Measurements from ENCODE around the gene C1orf122. TPM values are rescaled to one million over a fixed set of nuclear protein-coding genes. Genes with fewer than 3 reads are reported as not detected.

Gene C1orf122
- total RNA-seq, 1 experiment from 2014 or later: 45.9 TPM

DNA sequence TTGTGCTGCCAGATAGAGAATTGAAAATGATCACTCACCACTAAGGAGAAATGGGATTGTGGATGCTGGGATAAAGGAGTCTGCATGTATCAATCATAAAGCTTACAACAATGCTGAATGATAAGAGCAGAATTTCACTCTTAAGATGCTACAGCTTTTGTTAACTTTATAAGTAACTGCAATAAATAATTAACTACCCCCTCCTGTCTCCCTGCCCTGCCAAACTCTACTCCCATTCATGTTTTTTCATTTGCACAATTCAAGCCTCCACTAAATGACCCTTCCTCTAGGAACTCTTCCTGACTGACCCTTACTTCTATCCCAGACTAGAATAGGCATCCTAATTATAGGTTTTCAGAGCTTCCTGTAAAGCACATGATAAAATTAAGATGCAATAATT lies 36.9 kb downstream of the C1orf122 start (continued):
- TF ChIP-seq, protein P1, sequence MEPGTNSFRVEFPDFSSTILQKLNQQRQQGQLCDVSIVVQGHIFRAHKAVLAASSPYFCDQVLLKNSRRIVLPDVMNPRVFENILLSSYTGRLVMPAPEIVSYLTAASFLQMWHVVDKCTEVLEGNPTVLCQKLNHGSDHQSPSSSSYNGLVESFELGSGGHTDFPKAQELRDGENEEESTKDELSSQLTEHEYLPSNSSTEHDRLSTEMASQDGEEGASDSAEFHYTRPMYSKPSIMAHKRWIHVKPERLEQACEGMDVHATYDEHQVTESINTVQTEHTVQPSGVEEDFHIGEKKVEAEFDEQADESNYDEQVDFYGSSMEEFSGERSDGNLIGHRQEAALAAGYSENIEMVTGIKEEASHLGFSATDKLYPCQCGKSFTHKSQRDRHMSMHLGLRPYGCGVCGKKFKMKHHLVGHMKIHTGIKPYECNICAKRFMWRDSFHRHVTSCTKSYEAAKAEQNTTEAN (CRISPR knock-in tag; IDR thresholded peaks at IDR 0.05): no peak

DNA sequence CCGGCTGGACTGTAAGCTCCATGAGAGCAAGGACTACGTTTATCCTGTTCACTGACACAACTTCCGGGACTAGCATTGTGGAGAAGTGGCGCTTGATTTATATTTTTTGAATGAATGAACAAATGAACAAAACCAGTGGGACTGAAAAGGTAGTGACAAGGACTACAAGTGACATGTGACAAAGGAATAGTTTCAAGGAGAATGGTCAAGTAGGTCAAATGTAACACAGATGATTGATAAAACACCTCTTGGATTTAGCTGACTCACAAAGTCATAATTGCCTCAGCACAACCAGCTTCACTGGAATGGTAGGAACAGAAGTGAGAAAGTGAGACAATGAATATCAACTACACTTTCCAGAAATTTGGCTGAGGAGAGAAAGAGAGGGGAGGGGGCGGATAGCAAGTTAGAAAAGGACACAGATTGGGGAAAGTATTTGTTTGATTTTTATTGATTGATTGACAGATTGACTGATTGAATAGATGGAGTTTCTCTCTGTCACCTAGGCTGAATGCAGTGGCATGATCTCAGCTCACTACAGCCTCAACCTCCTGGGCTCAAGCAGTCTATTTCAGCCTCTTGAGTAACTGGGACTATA lies 37.6 kb downstream of the C1orf122 start:
- Mint-ChIP-seq H3K27ac (no peak overlapping the region), H3K27me3 (ENCODE audit: low read depth) (no peaks in the 10 kb centered on the region), H3K4me1 (no peaks in the 10 kb centered on the region), H3K9me3 (no peaks in the 10 kb centered on the region), H3K36me3 (no peaks in the 10 kb centered on the region), H3K4me3 (no peak overlapping the region)
- DNase-seq (ENCODE audit: low spot score) (no peak), ATAC-seq (no peak)
- POLR2A ChIA-PET: interaction anchor here (0.6 kb wide), 1 partner anchor 1132 kb away, joined by 4 read pairs; no protein-coding TSS in a partner anchor
- CTCF ChIA-PET: interaction anchor here (1.3 kb wide), 1 partner anchor 14 kb away, joined by 8 read pairs; the partner anchor contains the start of gene MTF1
- no peak for TF ChIP-seq ZNF138 (CRISPR knock-in tag; conservative IDR thresholded peaks at IDR 0.05)
- TF ChIP-seq NFATC4 (CRISPR knock-in tag; IDR thresholded peaks at IDR 0.05): no peak
- TF ChIP-seq, protein P2, sequence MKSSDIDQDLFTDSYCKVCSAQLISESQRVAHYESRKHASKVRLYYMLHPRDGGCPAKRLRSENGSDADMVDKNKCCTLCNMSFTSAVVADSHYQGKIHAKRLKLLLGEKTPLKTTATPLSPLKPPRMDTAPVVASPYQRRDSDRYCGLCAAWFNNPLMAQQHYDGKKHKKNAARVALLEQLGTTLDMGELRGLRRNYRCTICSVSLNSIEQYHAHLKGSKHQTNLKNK (CRISPR knock-in tag; IDR thresholded peaks at IDR 0.05): no peak
- TF ChIP-seq, protein P3, sequence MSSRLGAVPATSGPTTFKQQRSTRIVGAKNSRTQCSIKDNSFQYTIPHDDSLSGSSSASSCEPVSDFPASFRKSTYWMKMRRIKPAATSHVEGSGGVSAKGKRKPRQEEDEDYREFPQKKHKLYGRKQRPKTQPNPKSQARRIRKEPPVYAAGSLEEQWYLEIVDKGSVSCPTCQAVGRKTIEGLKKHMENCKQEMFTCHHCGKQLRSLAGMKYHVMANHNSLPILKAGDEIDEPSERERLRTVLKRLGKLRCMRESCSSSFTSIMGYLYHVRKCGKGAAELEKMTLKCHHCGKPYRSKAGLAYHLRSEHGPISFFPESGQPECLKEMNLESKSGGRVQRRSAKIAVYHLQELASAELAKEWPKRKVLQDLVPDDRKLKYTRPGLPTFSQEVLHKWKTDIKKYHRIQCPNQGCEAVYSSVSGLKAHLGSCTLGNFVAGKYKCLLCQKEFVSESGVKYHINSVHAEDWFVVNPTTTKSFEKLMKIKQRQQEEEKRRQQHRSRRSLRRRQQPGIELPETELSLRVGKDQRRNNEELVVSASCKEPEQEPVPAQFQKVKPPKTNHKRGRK (CRISPR knock-in tag; IDR thresholded peaks at IDR 0.05; ENCODE audit: borderline replicate concordance): no peak
- TF ChIP-seq, protein P4, sequence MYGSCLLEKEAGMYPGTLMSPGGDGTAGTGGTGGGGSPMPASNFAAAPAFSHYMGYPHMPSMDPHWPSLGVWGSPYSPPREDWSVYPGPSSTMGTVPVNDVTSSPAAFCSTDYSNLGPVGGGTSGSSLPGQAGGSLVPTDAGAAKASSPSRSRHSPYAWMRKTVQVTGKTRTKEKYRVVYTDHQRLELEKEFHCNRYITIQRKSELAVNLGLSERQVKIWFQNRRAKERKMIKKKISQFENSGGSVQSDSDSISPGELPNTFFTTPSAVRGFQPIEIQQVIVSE (CRISPR knock-in tag; IDR thresholded peaks at IDR 0.05; ENCODE audit: borderline replicate concordance): no peak
- no peak for TF ChIP-seq NR1H2 (CRISPR knock-in tag; IDR thresholded peaks at IDR 0.05)
- TF ChIP-seq FOXK1 (CRISPR knock-in tag; IDR thresholded peaks at IDR 0.05): no peak
- no peak for TF ChIP-seq RORB (CRISPR knock-in tag; IDR thresholded peaks at IDR 0.05)
- TF ChIP-seq, protein P5, sequence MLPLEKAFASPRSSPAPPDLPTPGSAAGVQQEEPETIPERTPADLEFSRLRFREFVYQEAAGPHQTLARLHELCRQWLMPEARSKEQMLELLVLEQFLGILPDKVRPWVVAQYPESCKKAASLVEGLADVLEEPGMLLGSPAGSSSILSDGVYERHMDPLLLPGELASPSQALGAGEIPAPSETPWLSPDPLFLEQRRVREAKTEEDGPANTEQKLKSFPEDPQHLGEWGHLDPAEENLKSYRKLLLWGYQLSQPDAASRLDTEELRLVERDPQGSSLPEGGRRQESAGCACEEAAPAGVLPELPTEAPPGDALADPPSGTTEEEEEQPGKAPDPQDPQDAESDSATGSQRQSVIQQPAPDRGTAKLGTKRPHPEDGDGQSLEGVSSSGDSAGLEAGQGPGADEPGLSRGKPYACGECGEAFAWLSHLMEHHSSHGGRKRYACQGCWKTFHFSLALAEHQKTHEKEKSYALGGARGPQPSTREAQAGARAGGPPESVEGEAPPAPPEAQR (CRISPR knock-in tag; IDR thresholded peaks at IDR 0.05): no peak
- TF ChIP-seq ZNF232 (CRISPR knock-in tag; IDR thresholded peaks at IDR 0.05): no peak
- TF ChIP-seq TEAD1 (CRISPR knock-in tag; IDR thresholded peaks at IDR 0.05): no peak
- TF ChIP-seq TEAD4 (CRISPR knock-in tag; IDR thresholded peaks at IDR 0.05): no peak
- no peak for TF ChIP-seq KAT7 (CRISPR knock-in tag; IDR thresholded peaks at IDR 0.05; ENCODE audit: borderline replicate concordance)
- TF ChIP-seq, protein P6, sequence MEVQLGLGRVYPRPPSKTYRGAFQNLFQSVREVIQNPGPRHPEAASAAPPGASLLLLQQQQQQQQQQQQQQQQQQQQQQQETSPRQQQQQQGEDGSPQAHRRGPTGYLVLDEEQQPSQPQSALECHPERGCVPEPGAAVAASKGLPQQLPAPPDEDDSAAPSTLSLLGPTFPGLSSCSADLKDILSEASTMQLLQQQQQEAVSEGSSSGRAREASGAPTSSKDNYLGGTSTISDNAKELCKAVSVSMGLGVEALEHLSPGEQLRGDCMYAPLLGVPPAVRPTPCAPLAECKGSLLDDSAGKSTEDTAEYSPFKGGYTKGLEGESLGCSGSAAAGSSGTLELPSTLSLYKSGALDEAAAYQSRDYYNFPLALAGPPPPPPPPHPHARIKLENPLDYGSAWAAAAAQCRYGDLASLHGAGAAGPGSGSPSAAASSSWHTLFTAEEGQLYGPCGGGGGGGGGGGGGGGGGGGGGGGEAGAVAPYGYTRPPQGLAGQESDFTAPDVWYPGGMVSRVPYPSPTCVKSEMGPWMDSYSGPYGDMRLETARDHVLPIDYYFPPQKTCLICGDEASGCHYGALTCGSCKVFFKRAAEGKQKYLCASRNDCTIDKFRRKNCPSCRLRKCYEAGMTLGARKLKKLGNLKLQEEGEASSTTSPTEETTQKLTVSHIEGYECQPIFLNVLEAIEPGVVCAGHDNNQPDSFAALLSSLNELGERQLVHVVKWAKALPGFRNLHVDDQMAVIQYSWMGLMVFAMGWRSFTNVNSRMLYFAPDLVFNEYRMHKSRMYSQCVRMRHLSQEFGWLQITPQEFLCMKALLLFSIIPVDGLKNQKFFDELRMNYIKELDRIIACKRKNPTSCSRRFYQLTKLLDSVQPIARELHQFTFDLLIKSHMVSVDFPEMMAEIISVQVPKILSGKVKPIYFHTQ (CRISPR knock-in tag; IDR thresholded peaks at IDR 0.05): no peak
- TF ChIP-seq, protein P7, sequence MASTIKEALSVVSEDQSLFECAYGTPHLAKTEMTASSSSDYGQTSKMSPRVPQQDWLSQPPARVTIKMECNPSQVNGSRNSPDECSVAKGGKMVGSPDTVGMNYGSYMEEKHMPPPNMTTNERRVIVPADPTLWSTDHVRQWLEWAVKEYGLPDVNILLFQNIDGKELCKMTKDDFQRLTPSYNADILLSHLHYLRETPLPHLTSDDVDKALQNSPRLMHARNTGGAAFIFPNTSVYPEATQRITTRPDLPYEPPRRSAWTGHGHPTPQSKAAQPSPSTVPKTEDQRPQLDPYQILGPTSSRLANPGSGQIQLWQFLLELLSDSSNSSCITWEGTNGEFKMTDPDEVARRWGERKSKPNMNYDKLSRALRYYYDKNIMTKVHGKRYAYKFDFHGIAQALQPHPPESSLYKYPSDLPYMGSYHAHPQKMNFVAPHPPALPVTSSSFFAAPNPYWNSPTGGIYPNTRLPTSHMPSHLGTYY (CRISPR knock-in tag; IDR thresholded peaks at IDR 0.05): no peak
- TF ChIP-seq, protein P8, sequence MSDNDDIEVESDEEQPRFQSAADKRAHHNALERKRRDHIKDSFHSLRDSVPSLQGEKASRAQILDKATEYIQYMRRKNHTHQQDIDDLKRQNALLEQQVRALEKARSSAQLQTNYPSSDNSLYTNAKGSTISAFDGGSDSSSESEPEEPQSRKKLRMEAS (CRISPR knock-in tag; IDR thresholded peaks at IDR 0.05): no peak
- TF ChIP-seq JUN (CRISPR knock-in tag; IDR thresholded peaks at IDR 0.05): no peak
- TF ChIP-seq, protein P9, sequence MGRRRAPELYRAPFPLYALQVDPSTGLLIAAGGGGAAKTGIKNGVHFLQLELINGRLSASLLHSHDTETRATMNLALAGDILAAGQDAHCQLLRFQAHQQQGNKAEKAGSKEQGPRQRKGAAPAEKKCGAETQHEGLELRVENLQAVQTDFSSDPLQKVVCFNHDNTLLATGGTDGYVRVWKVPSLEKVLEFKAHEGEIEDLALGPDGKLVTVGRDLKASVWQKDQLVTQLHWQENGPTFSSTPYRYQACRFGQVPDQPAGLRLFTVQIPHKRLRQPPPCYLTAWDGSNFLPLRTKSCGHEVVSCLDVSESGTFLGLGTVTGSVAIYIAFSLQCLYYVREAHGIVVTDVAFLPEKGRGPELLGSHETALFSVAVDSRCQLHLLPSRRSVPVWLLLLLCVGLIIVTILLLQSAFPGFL (CRISPR knock-in tag; IDR thresholded peaks at IDR 0.05; ENCODE audit: borderline replicate concordance): no peak
- TF ChIP-seq SP1 (CRISPR knock-in tag; conservative IDR thresholded peaks at IDR 0.05): no peak
- TF ChIP-seq, protein P10, sequence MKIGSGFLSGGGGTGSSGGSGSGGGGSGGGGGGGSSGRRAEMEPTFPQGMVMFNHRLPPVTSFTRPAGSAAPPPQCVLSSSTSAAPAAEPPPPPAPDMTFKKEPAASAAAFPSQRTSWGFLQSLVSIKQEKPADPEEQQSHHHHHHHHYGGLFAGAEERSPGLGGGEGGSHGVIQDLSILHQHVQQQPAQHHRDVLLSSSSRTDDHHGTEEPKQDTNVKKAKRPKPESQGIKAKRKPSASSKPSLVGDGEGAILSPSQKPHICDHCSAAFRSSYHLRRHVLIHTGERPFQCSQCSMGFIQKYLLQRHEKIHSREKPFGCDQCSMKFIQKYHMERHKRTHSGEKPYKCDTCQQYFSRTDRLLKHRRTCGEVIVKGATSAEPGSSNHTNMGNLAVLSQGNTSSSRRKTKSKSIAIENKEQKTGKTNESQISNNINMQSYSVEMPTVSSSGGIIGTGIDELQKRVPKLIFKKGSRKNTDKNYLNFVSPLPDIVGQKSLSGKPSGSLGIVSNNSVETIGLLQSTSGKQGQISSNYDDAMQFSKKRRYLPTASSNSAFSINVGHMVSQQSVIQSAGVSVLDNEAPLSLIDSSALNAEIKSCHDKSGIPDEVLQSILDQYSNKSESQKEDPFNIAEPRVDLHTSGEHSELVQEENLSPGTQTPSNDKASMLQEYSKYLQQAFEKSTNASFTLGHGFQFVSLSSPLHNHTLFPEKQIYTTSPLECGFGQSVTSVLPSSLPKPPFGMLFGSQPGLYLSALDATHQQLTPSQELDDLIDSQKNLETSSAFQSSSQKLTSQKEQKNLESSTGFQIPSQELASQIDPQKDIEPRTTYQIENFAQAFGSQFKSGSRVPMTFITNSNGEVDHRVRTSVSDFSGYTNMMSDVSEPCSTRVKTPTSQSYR (CRISPR knock-in tag; IDR thresholded peaks at IDR 0.05): no peak

Measured in WTC11 (cell line).